GM12892 (cell line): ENCODE measurements around the gene TFDP1.

Experiments
- DNase-seq: peaks from one replicate; pipeline ENCODE4 v3.0.0; 2011; ENCODE audit not compliant: insufficient read length
- FAIRE-seq: peaks from 2 replicates; lab custom pipeline; 2011; peaks lifted over from hg19 to GRCh38; lab: Jason Lieb, UNC
- POLR2A ChIP-seq: IDR thresholded peaks from 2 replicates; pipeline ENCODE4 v1.6.1; 2011; ENCODE audit warnings: low read depth, low read length, control low read depth
- POLR2AphosphoS5 ChIP-seq: IDR thresholded peaks from 2 replicates; pipeline ENCODE4 v1.6.1; 2011; ENCODE audit warnings: low read depth, low read length, control low read depth
- TAF1 ChIP-seq: IDR thresholded peaks from 2 replicates; pipeline ENCODE4 v1.6.1; 2011; ENCODE audit warnings: low read depth, mild to moderate bottlenecking, control low read depth, low read length, borderline replicate concordance

TFDP1 gene

DNA sequence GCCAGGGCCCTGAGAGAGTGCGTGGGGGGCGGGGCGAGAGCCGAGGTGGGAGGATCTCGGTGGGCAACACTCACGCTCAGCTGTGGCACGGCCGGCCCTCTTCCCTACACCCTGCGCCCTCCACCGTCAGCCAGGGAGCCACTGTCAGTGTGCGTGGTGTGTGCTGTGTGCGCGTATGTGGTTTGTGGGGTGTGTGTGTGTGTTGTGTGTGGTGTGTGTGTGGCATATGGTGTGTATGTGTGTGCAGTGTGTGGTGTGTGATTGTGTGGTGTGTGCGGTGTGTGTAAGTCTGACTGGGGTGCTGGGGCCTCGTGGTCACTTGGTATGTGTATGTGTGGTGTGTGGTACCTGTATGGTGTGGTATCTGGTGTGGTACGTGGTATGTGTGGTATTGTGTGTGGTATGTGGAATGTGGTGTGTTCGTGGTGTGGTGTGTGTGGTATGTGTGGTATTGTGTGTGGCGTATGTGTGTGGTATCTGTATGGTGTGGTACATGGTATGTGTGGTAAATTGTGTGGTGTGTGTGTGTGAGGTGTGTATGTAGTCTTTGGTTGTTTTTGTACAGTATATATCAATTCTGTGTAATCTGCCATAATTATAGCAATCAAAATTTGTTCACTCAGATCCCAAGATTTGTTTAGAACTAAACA is 87.6 kb downstream of the TFDP1 start:
- DNase-seq (no peak), FAIRE-seq (no peak)
- no peak for TF ChIP-seq POLR2AphosphoS5
- TF ChIP-seq TAF1: no peak
- TF ChIP-seq POLR2A: no peak
